WTC11 (cell line): ENCODE results near the gene PLIN5.

ENCODE experiments used
- CREM ChIP-seq: sonication (generic); formaldehyde crosslinking; IDR thresholded peaks from 2 replicates; pipeline ENCODE4 v1.8.1; 2022; ENCODE audit warnings: mild to moderate bottlenecking, missing genetic modification reagents, moderate library complexity
- CTCF ChIP-seq: fragments of 200-600 bp; IDR thresholded peaks from 2 replicates; pipeline ENCODE4 v1.8.0; 2022; ENCODE audit warnings: antibody characterized with exemption
- NFYB ChIP-seq: sonication (generic); formaldehyde crosslinking; conservative IDR thresholded peaks from 2 replicates; pipeline ENCODE4 v1.8.0; 2022; ENCODE audit warnings: low read depth, missing genetic modification reagents
- NR1H2 ChIP-seq: sonication (generic); formaldehyde crosslinking; IDR thresholded peaks from 2 replicates; pipeline ENCODE4 v1.9.0; 2021; ENCODE audit warnings: mild to moderate bottlenecking, moderate library complexity, missing genetic modification reagents
- NR3C1 ChIP-seq: sonication (generic); formaldehyde crosslinking; conservative IDR thresholded peaks from 2 replicates; pipeline ENCODE4 v1.8.1; 2023; ENCODE audit warnings: low read depth, mild to moderate bottlenecking, missing genetic modification reagents
- SMAD3 ChIP-seq: sonication (generic); formaldehyde crosslinking; IDR thresholded peaks from 2 replicates; pipeline ENCODE4 v1.8.0; 2022; ENCODE audit warnings: missing genetic modification reagents, mild to moderate bottlenecking, borderline replicate concordance
- SMAD4 ChIP-seq: sonication (generic); formaldehyde crosslinking; IDR thresholded peaks from 2 replicates; pipeline ENCODE4 v1.8.0; 2022; ENCODE audit warnings: mild to moderate bottlenecking, missing genetic modification reagents
- SP1 ChIP-seq: sonication (generic); formaldehyde crosslinking; conservative IDR thresholded peaks from 2 replicates; pipeline ENCODE4 v1.8.1; 2022; ENCODE audit warnings: missing genetic modification reagents
- TF ChIP-seq, protein P1 (sequence below): sonication (generic); formaldehyde crosslinking; IDR thresholded peaks from 2 replicates; pipeline ENCODE4 v1.8.0; 2022; ENCODE audit warnings: mild to moderate bottlenecking, missing genetic modification reagents

- no peak for TF ChIP-seq SMAD3
- TF ChIP-seq CTCF: no peak
- no peak for TF ChIP-seq SMAD4 (CRISPR knock-in tag)
- TF ChIP-seq CREM (CRISPR knock-in tag): no peak
- no peak for TF ChIP-seq SP1 (CRISPR knock-in tag)
- TF ChIP-seq NFYB (CRISPR knock-in tag): no peak
- no peak for TF ChIP-seq NR1H2 (CRISPR knock-in tag)
- TF ChIP-seq, protein P1, sequence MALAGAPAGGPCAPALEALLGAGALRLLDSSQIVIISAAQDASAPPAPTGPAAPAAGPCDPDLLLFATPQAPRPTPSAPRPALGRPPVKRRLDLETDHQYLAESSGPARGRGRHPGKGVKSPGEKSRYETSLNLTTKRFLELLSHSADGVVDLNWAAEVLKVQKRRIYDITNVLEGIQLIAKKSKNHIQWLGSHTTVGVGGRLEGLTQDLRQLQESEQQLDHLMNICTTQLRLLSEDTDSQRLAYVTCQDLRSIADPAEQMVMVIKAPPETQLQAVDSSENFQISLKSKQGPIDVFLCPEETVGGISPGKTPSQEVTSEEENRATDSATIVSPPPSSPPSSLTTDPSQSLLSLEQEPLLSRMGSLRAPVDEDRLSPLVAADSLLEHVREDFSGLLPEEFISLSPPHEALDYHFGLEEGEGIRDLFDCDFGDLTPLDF (CRISPR knock-in tag): no peak
- no peak for TF ChIP-seq NR3C1
Measured at GRCh38 chr19:4488496-4488895, 46.5 kb downstream of the PLIN5 start.
